ES-I3 (cell line): Measurements from ENCODE around the gene CDC25C.
"Not testable (repeated sequence)": the region's sequence is repeated elsewhere in the genome, so short reads cannot be mapped to it uniquely, and the experiment has no call there.

ENCODE experiments used
- H3K36me3 ChIP-seq: 2 replicates; pipeline ENCODE4 v1.6.1; 2013; ENCODE audit warnings: mild to moderate bottlenecking, low read length, control low read depth, moderate library complexity; ENCODE audit not compliant: insufficient read depth
- H3K4me1 ChIP-seq: 2 replicates; pipeline ENCODE4 v1.6.1; 2013; ENCODE audit warnings: mild to moderate bottlenecking, control low read depth, low read length; ENCODE audit not compliant: insufficient read depth
- H3K9ac ChIP-seq: 2 replicates; pipeline ENCODE4 v1.6.1; 2013; ENCODE audit warnings: low read depth, mild to moderate bottlenecking, low read length, moderate library complexity
- H3K9me3 ChIP-seq: 2 replicates; pipeline ENCODE4 v1.6.1; 2013; ENCODE audit warnings: mild to moderate bottlenecking, low read length, moderate library complexity; ENCODE audit not compliant: control insufficient read depth, insufficient read depth

The CDC25C gene

DNA sequence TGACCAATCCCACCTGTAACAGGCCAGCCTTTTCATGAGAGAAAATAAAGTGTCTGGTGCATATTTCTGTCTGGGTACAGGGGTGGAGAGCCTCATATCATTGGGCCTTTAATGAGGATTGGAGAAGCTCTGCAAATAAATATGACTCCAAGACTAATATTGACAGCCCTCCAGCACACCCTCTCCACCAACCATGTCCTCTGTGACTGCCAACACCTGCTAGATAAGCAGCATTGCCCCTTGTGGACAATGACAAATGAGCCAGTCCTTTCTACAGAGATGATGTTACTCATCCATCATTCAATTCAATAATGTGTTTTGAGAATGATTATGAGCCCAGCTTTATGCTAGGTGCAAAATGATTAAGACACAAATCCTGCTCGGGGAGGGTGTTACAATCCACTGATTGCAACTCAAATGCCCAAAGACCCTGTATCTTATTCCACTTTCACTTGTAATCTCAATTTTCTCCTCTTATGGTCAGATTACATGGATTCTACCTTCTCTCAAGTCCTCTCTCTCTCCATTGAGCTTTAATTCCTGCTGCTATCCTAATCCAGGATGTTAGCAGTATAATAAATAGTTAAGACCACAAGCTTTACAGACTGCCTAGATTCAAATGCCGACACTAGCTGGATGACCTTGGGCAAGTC, 55.1 kb downstream of the CDC25C start:
- Histone ChIP-seq H3K9ac (no peak overlapping the region), H3K4me1 (peaks cover 4% of the 10 kb centered on the region), H3K9me3 (no peaks in the 10 kb centered on the region), H3K36me3 (no peaks in the 10 kb centered on the region)

DNA sequence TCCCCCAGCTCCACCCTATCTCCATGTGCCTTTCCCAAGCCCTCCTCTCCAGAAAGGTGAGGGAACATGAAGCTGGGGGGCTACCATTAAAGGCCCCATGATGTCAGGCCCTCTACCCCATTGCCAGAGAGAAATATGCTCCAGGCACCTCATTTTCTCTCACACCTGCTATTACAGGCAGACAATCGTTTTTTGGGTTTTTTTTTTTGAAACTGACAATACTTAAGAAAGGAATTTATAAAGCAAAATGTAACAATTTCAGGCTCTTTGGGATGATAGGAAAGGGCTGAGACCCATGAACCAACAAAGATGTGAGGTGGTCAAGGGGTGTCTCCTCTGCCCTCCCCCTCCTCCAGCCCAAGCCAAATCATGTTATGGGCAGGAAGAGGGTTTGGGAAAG, 55.7 kb downstream of the CDC25C start:
- Histone ChIP-seq H3K4me1 (peaks cover 4% of the 10 kb centered on the region), H3K36me3 (no peaks in the 10 kb centered on the region)

DNA sequence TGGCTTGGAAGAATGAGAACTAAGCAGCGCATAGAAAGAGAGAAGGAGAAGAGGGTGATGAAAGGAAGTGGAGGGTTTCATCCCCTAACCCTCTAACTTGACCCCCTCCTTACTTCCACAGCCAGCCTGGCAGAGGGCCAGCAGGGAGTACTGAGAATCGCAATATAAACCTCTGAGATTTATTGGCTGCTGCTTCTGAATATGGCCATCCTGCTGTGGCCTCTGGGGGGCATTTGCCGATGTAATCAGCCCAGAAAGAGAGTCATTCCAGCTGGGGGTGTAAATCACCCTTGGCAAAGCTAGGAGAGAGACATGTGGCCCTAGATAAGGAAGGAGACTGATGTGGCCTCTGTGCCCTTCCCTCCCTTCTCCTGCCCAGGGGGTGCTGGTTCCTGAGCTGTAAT, 56.2 kb downstream of the CDC25C start:
- Histone ChIP-seq H3K4me1 (peaks cover 4% of the 10 kb centered on the region), H3K9me3 (no peaks in the 10 kb centered on the region), H3K36me3 (no peaks in the 10 kb centered on the region), H3K9ac (no peak overlapping the region)

More for the DNA sequence above, 55.7 kb downstream of the CDC25C start:
- H3K9me3 ChIP-seq = no peaks in the 10 kb centered on the region
- H3K9ac ChIP-seq = no peak overlapping the region

DNA sequence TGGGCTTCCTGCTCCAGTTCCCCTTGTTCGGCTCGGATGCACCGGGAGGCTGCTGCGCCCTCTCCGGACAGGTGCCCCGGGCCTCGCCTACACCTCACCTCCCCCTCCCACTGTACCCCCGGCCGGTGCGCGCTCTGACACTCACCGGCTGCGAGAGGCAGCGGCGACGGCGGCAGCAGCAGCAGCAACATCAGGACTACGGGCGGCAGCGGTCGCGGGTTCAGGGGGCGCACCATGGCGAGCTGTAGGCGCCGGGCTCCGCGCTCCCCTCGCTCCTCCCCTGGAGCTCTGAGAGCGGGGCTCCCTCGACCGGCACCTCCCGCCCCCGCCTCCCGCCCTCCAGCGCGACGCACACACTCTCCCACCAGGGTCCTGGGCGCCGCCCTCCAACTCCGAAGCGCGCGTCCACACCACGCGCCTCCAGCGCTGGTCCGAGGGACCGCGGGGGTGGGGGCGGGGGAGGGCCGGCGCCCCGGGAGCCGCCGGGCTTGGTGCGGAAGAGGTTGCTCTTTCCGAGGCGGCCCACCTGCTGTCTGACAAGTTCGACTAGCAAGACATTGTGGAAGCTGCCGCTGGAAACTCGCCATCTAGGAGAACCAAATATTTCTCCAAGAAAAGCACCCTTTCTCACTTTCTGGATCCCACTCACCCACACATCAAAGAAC, 57.3 kb downstream of the CDC25C start, which contains the start of gene GFRA3:
GFRA3 (minus strand) TSS at position 433 of the 665 bp plus-strand sequence; CDS start at position 236, 197 bp downstream.
- Histone ChIP-seq H3K9me3 (no peaks in the 10 kb centered on the region), H3K4me1 (peaks cover 4% of the 10 kb centered on the region), H3K9ac (peak within 1 kb of the TSS; percentile 63; the same call in 1 of the 2 replicates), H3K36me3 (no peaks in the 10 kb centered on the region)

DNA sequence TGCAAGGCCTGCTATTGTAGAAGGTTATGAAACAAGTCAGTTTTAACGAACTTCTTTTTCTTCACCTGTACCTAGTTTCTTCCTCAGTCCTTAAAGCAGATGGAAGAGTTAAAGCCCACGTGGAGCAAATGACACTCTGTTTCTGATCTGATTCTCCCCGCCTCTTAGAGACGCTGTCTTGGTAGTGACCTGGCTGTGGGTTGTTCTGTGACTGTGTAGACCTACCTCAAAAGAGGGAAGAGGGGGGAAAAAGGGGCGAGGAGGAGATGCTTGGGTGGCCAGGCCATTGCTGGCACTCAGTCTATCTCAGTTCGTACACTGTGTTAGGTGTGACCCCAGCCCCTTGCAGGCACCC, 57.8 kb downstream of the CDC25C start:
- Histone ChIP-seq H3K9ac (peak overlapping the region; percentile 63; the same call in 1 of the 2 replicates), H3K9me3 (no peaks in the 10 kb centered on the region), H3K4me1 (peaks cover 4% of the 10 kb centered on the region), H3K36me3 (no peaks in the 10 kb centered on the region)

DNA sequence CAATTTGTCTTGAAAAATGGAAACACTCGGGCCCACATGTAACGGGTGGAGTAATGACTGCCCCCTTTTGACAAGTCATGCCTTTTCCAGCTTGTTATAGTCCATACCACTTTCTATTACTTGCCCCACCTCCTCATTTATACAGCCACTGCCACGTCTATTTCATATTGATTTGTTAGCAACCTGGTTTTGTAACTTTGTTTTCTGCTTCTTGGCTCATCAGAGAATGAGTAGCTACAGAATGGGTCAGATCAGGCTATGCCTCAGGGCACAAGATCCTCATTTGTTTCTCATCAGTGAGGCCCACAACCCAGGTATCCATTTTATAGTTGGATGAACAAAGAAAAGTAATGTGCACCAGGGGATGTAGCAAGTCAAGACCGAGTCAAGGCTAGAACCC, 58.9 kb downstream of the CDC25C start:
- Histone ChIP-seq H3K4me1 (peaks cover 4% of the 10 kb centered on the region), H3K9me3 (no peaks in the 10 kb centered on the region), H3K36me3 (no peaks in the 10 kb centered on the region), H3K9ac (no peak overlapping the region)

DNA sequence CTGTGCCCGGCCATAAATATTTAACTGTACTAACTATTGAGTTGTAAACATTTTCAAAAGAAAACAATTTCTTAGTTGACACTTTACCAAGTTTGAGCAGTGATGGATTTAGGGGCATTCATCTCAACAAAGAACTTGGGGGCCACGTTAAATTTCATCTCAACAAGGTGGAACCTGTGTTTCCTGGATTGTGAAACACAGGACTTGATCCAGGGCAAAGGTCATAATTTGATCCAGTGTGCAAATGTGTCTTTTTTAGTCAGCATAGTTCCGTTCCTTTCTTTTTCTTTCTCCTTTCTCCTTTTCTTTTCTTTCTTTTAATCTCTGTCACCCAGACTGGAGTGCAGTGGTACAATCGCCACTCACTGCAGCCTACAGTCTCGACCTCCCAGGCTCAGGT, 60.3 kb downstream of the CDC25C start:
- H3K9me3 ChIP-seq = no peaks in the 10 kb centered on the region
- no peaks in the 10 kb centered on the region for H3K36me3 ChIP-seq
- H3K4me1 ChIP-seq = peaks cover 4% of the 10 kb centered on the region
- no peak overlapping the region for H3K9ac ChIP-seq

DNA sequence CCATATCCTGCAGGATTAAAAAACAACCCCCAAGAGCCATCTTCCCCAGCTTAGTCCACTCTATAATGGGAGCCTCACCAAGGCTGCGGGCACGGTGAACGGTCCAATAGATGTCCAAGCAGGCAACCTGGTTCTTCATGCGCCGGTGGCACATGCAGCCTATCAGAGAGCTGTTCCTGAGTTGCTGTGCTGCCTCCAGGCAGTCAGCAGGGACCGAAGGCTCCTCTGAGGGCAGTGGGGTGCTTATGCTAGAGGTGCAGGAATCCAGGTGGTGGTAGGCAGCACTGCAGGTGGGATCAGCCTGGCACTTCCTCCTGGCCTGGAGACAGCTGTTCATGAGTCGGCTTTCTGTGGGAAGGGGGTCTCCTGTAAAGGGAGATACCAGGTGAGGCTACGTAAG, 67.4 kb downstream of the CDC25C start:
- Histone ChIP-seq H3K4me1 (0 out of 2 replicates have a peak, but pooled peaks cover 9% of the 10 kb centered on the region), H3K9me3 (no peaks in the 10 kb centered on the region), H3K9ac (no peak overlapping the region), H3K36me3 (no peaks in the 10 kb centered on the region)

DNA sequence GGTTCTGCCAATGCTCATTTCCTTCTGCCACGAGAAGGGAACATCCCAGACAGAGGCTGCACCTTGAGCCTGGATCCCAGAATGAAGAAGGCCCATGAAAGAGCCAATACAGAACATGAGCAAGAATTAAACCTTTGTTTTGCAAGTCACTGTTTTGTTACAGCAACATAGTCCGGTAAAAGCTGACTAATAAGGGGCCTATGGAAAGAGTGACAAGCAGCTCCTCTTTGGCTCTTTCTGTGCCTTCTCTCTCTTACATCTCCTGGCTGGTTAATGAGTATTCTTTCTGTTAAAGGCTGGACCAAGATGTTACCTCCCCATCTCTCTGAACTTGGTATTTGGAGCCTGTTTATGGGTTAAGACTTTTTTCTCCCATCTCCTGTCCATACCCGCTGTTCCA, 68.0 kb downstream of the CDC25C start:
- no peak overlapping the region for H3K9ac ChIP-seq
- 0 out of 2 replicates have a peak, but pooled peaks cover 11% of the 10 kb centered on the region for H3K4me1 ChIP-seq
- no peaks in the 10 kb centered on the region for H3K36me3 ChIP-seq
- H3K9me3 ChIP-seq = no peaks in the 10 kb centered on the region

DNA sequence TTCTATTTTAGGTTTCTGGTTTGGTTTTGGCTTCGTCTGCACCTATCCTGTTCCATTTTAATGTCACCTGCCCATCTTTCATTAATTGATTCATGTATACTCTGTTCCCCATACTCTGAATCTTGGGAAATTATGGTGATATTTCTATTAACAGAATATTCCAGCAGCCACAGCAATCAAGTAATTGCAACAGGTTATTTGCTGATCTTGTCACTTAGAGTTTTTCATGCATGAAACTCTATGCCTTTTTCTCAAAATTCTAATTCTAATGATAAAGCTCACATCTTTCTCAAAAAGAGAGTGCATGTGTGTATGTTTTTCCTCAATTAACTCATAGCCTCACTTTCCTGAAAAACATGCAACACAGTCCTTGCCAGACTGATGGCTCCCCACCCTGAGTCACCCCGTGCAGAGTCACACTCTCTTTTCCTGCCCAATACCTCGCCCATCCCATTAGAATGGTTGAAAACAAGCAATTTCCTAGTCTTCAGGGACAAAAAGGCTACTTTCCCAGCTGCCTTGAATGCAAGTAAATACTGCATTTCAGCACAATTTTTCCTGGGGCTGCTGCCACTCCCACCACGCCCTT, 72.8 kb downstream of the CDC25C start:
- Histone ChIP-seq H3K4me1 (0 out of 2 replicates have a peak, but pooled peaks cover 7% of the 10 kb centered on the region), H3K9ac (no peak overlapping the region), H3K9me3 (no peaks in the 10 kb centered on the region), H3K36me3 (no peaks in the 10 kb centered on the region)

DNA sequence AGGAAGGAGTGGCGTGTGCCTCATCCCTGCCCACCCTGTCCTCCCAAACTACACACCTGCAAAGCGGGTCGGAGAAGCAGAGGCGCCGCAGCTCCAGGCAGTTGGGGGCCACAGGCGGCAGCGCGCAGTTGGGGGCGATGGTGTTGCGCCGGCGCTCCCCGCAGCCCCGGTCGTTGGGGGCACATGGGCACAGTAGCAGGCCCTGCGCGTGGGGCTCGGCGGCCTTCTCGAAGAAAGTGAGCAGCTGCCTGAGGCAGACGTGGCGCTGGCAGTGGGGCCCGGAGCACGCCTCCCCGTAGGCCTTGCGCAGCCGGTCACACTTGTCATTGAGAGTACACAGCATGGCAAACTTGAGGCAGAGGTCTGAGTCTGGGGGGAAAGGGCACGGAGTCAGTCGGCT, 74.0 kb downstream of the CDC25C start:
- Histone ChIP-seq H3K9ac (no peak overlapping the region), H3K36me3 (no peaks in the 10 kb centered on the region), H3K4me1 (0 out of 2 replicates have a peak, but pooled peaks cover 7% of the 10 kb centered on the region), H3K9me3 (no peaks in the 10 kb centered on the region)

DNA sequence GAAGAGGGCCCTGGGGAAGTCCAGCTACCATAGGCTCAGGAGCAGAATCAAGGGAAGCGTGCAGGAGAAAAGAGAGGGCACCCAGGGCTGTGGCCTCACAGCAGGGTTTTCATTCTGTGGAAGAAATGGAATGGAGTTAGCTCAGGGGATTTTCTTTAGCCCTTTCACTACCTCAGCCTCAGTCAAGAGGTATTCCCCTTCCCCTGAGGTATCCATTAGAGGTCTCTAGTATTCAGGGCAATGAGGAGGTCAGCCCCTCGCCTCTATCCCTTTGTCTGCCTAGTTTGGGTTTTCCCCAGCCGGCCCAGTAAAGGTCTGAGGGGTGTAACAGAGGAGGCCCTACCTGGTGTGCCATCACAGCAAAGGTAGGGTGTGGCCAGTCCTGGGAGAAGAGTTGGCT, 78.7 kb downstream of the CDC25C start:
- Histone ChIP-seq H3K9ac (no peak overlapping the region), H3K36me3 (no peaks in the 10 kb centered on the region), H3K4me1 (no peaks in the 10 kb centered on the region), H3K9me3 (no peaks in the 10 kb centered on the region)

DNA sequence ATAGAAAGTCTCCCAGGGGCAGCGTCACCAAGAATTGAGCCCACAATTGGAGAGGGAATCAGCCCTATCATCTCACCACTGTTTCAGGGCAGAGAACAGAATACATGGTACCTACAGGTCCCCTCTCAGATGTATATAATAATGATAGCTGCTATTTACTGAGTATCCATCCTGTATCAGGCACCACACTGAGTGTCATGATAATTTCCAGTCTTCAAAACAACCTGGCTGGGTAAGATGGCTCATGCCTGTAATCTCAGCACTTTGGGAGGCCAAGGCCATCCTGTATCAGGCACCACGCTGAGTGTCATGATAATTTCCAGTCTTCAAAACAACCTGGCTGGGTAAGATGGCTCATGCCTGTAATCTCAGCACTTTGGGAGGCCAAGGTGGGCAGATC, 83.8 kb downstream of the CDC25C start:
- peaks cover 18% of the 10 kb centered on the region for H3K4me1 ChIP-seq
- H3K9ac ChIP-seq, H3K36me3 ChIP-seq, H3K9me3 ChIP-seq: not testable (repeated sequence)

DNA sequence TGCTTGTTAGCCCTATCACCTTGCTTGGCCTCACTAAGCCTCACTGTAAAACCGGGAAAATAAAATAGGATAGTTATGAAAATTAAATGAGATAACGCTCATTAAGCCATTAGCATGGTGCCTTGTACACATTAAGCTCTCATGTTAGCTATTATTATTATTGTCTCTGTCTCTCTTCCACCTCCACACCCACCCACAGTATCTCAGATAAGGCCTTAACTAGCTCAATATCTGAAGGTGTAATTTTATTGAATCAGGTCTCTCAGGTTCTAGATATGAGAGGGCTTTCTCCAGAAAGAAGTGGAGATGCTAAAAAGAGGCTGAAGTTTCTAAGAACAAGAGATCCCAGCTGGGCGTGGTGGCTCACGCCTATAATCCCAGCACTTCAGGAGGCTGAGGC, 84.8 kb downstream of the CDC25C start:
- Histone ChIP-seq H3K9me3 (no peaks in the 10 kb centered on the region), H3K4me1 (peaks cover 18% of the 10 kb centered on the region), H3K36me3 (no peaks in the 10 kb centered on the region), H3K9ac (no peak overlapping the region)

DNA sequence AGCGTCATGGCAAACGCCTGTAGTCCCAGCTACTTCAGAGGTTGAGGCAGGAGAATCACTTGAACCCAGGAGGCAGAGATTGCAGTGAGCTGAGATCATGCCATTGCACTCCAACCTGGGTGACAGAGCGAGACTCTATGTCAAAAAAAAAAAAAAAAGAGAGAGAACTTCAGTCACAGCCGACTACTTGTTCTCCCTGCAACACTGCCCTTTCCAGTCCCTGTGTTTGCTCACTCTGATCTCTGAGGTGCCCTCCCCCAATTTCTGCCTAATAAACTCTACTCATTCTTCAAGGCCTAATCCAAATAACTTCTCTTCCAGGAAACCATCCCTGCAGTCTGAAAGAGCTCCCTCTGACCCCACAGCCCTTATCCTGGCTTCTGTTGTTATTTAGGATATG, 85.3 kb downstream of the CDC25C start:
- Histone ChIP-seq H3K36me3 (no peaks in the 10 kb centered on the region), H3K9ac (no peak overlapping the region), H3K9me3 (no peaks in the 10 kb centered on the region), H3K4me1 (peaks cover 18% of the 10 kb centered on the region)
